NOMO-1 treated with dmso at 0.1 percent for 144 hours (cell line): ENCODE results near the gene SMYD3.
A peak's percentile ranks its signal among the peaks of the same experiment; 100 is the strongest.
"Not testable (repeated sequence)": the region's sequence is repeated elsewhere in the genome, so short reads cannot be mapped to it uniquely, and the experiment has no call there.

Experiments used
- DNase-seq: peaks from one replicate; lab custom pipeline; 2025; ENCODE audit not compliant: unreplicated experiment; lab: John Stamatoyannopoulos, UW

The SMYD3 gene

GRCh38 chr1:246048693-246049092, 458.4 kb downstream of the SMYD3 start:
- no peak for DNase-seq

DNA sequence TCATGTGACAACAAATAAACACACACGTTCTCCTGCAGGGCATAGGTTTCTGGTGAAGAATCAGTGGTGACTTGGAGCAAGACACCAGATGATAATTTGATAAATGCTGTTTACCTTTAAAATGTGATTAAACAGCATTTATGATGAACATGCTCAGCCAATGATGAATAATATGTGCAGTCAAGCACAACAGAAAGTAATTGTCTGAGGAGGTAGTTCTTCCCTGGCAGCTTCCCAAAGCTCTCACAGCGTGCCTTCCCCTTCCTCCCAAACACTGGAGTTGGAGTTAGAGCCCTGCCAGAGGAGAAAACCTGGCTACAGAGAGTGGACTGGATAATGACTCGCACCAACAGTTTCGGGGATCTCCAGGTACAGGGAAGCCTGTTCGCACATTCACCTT, 463.5 kb downstream of the SMYD3 start:
- DNase-seq = no peak

- DNase-seq = no peak
These were observed 465.7 kb downstream of the SMYD3 start for GRCh38 chr1:246041360-246041759.

DNA sequence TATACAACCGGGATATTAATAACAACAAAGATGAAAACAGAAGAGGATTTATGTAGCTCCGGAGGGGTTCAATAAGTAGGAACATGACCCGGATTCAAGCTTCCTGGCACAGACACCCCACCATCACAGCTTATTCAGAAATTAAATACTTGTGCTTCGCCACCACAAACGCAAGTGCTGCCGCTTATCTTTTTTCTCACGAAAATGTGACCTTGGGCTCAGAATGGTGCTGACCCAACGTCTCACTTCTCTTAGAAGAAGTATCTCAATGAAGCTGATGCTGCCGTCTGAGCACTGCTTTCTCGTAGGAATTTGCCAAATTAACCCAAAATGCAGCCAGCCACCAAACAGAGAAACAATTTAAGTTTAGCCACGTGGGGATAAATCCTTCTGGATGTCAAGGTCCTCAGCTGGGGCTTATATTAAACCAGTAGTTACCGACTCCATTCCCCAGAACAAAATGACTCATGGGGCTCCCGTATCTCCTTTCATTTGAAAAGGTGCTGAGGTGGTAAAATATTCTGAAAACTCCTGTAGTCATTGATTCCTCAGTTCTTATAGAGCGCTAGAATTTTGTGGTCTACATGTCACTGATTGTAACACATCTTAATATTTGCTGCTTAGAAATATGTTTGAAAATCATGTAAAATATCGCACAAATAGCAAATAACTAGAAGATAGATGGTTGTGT, 466.7 kb downstream of the SMYD3 start:
- DNase-seq = no peak

DNA sequence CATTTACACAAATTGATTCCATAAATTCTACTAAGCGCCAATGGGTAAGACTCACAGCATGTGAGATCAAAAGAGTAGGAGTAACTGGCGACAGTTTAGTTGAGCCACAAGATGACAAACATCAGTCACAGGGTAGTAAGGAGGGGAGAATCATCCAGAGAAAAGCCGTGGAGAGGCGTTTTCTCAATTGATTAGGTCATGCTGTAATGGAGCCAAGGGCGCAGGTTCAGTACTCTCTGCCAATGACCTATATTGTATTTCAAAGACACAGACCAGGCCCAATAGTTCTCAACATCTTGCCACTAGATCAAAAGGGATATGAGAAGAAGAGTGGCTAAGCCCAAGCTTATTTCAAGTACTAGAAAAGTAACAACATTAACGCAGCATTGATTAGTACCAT, 467.5 kb downstream of the SMYD3 start:
- DNase-seq = no peak

DNA sequence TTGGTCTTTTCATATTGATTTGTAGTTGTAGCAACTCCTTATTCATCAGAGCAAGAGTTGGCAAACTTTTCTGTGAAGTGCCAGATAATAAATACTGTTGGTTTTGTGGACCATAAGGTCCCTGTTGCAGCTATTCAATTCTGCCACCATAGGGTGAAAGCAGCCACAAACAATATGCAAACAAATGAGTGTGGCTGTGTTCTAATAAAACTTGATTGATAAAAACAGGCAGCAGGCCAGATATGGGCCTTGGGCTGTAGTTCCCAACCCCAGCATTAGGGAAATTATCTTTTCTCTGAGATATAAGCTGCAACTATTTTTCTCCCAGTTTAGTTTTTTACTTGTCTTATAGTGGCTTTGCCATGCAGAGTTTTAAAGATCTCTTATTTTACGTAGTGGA, 469.2 kb downstream of the SMYD3 start:
- no peak for DNase-seq

- DNase-seq = no peak
These were observed 470.9 kb downstream of the SMYD3 start for GRCh38 chr1:246036175-246036574.

- DNase-seq = no peak
These were observed 472.0 kb downstream of the SMYD3 start for GRCh38 chr1:246035060-246035541.

DNA sequence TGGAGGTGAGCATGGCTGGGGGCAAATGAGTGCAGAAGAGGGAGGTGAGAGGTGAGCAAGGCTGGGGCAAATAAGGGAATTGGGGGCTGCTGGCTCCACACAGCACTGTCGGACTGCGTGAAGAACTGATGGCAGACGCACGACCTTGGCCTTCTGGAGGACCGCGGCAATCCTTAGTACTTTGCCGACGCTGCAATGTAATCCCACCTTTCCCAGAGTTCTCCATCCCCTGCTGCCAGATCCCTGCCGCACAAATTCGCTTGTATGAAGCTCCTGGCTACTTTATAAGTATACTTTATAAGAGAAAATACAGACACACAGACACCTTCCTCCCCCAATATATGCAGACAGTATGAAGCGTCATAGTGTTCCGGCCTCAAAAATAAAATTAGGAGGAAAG, 472.4 kb downstream of the SMYD3 start:
- DNase-seq = no peak

DNA sequence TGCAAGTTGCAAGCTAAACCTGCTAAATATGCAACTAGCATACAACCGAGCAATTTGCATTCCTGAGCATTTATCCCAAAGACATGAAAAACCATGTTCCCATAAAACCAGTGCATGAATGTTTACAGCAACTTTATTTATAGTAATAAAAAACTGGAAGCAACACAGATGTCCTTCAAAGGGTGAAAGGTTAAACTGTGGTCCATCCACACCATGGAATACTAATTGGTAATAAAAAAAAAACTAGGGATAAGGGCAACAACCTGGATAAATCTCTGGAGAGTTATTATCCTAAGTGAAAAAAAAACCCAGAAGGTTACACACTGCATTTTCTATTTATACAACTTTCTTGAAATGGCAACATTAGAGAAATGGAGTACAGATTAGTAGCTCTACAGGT, 474.1 kb downstream of the SMYD3 start:
- no peak for DNase-seq

DNA sequence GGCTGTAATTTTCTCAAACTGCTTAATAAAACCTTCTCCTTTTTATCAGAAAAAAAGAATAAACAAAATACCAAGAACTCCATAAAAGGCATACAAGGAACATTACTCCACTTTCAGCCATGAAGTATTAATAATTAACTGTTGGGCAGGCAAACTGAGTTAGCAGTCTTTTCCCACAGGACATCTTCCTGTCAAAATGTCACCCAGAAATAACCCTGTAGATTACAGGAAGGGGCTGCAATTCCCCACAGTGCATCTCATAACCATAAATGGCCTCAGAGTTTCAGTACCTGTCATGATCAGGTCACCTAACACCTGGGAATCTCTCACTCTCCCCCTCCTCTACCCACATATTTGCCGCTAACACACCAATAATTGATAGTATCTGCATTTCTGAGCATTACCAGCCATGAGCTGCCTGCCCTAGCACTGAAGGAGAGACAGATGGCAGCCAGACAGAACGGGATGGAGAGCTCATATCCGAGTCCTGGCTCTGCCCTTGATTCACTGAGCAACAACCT, 475.0 kb downstream of the SMYD3 start:
- DNase-seq = no peak

- DNase-seq = no peak
These were observed 477.5 kb downstream of the SMYD3 start for GRCh38 chr1:246029616-246030015.

GRCh38 chr1:246024118-246024517, 483.0 kb downstream of the SMYD3 start:
- not testable (repeated sequence) for DNase-seq

GRCh38 chr1:246020211-246020954, 486.7 kb downstream of the SMYD3 start:
- DNase-seq = peak; percentile 21

GRCh38 chr1:246018146-246018545, 488.9 kb downstream of the SMYD3 start:
- no peak for DNase-seq

- peak; percentile 60 for DNase-seq
These were observed 494.7 kb downstream of the SMYD3 start for GRCh38 chr1:246012341-246012740.

- DNase-seq = no peak
These were observed 496.7 kb downstream of the SMYD3 start for GRCh38 chr1:246010386-246010785.

DNA sequence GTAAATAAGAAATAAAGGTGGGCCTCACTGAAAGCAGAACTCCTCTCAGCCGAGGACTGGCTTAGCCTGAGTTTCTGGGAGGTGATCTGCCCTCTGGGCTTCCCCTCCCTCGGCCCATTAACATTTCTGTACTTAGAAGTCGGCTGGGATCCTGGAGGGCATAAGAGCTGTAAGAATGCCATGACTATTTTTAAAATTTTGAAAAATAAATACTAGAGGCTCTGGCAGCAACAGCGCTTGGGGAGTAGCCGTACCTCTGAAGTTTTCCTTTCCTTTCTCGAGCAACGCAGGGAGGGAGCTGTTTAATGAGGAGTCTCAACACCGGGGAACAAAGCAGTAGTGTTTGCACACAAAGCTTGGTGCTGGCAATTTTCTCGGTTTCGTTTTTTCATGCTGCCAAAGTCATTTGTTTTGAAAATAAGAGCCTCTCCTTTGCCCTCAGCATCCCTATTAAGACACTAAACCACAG, 498.7 kb downstream of the SMYD3 start:
- DNase-seq = no peak

GRCh38 chr1:246005067-246005466, 502.0 kb downstream of the SMYD3 start:
- no peak for DNase-seq

DNA sequence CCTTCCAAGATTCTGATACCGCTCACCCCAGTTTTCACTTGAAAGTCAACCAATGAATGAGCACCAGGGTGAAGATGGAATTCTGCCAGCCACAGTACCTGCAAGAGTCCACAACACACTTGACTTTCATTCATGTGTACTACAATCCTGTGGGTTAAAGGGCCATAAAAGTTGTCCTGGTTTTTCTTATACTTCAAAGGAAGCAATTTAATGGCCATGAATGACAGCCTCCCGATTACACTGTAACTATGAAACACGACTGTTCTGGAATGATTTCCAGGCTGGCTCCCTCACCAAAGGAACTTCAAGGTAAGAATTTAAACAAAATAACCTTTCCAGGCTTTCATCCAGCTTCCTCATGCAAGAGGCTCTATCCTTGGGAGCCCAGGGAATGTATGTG, 502.8 kb downstream of the SMYD3 start:
- DNase-seq = no peak

- DNase-seq = no peak
These were observed 503.7 kb downstream of the SMYD3 start for GRCh38 chr1:246003442-246003730.

GRCh38 chr1:246002725-246003441, 504.2 kb downstream of the SMYD3 start:
- DNase-seq = peak; percentile 18
